Breast epithelium (tissue), 3 donors: Measurements from ENCODE around the gene KRTAP9-4.

Source experiments
- CTCF ChIP-seq, 3 donors: fragments of 450-650 bp; IDR thresholded peaks; one replicate each; pipeline ENCODE4 v1.5.1; 2016 to 2017; ENCODE audit warnings: antibody characterized with exemption in 3 of 3, mild to moderate bottlenecking in 3 of 3, moderate library complexity in 3 of 3
- POLR2A ChIP-seq: fragments of 450-650 bp; IDR thresholded peaks from one replicate; pipeline ENCODE4 v1.6.1; 2016; ENCODE audit warnings: antibody characterized with exemption, mild to moderate bottlenecking, moderate library complexity
- POLR2AphosphoS5 ChIP-seq, 3 donors: sonication (generic); formaldehyde crosslinking; IDR thresholded peaks; one replicate each; pipeline ENCODE4 v1.6.1; 2017; ENCODE audit warnings: antibody characterized with exemption in 3 of 3

GRCh38 chr17:41284043-41284442, 34.6 kb downstream of the KRTAP9-4 start:
- TF ChIP-seq CTCF (IDR thresholded peaks at IDR 0.05) (no peak), POLR2A (no peak), POLR2AphosphoS5 (IDR thresholded peaks at IDR 0.05) (no peak)
